Measurements from ENCODE around the gene ITPRIPL2. TPM values are rescaled to one million over a fixed set of nuclear protein-coding genes. Genes with fewer than 3 reads are reported as not detected.

ITPRIPL2 gene
- polyA plus RNA-seq, 1 donor from 2014 or later = not detected

- no peak for TF ChIP-seq SMC3 (conservative IDR thresholded peaks at IDR 0.05; ENCODE audit: poor library complexity)
- TF ChIP-seq TAF1 (IDR thresholded peaks at IDR 0.05; ENCODE audit: low read depth) = no peak
- no peak for TF ChIP-seq CTCF (IDR thresholded peaks at IDR 0.05; ENCODE audit: poor library complexity, severe bottlenecking)
- TF ChIP-seq RAD21 (conservative IDR thresholded peaks at IDR 0.05) = no peak
- TF ChIP-seq REST (IDR thresholded peaks at IDR 0.05; ENCODE audit: borderline replicate concordance) = no peak
- TF ChIP-seq POLR2AphosphoS5 (IDR thresholded peaks at IDR 0.05) = no peak
- no peak for TF ChIP-seq EP300 (conservative IDR thresholded peaks at IDR 0.05; ENCODE audit: poor library complexity, severe bottlenecking)
- TF ChIP-seq MXI1 (conservative IDR thresholded peaks at IDR 0.05; ENCODE audit: poor library complexity, severe bottlenecking) = no peak
- no peak for TF ChIP-seq EZH2 (IDR thresholded peaks at IDR 0.05; ENCODE audit: borderline replicate concordance, insufficient read depth, low read length, poor library complexity, severe bottlenecking)
- no peaks in the 10 kb centered on the region for H3K36me3 ChIP-seq (ENCODE audit: insufficient read depth, low read length)
- H3K9me3 ChIP-seq (ENCODE audit: low read length) = no peaks in the 10 kb centered on the region
- H4K20me1 ChIP-seq (ENCODE audit: insufficient read depth) = no peaks in the 10 kb centered on the region
- H3K79me2 ChIP-seq (replicated peaks; ENCODE audit: insufficient read depth, low read length) = no peaks in the 10 kb centered on the region
- no peak overlapping the region for H2AFZ ChIP-seq (ENCODE audit: low read depth, low read length)
- H3K4me2 ChIP-seq (ENCODE audit: low read length) = no peak overlapping the region
- H3F3A ChIP-seq (ENCODE audit: insufficient read depth, low read length, poor library complexity, severe bottlenecking) = no peaks in the 10 kb centered on the region
- no peak overlapping the region for H3K27ac ChIP-seq (ENCODE audit: low read length)
- H3K27me3 ChIP-seq (ENCODE audit: insufficient read depth, low read depth, low read length) = no peaks in the 10 kb centered on the region
- no peak overlapping the region for H3K4me3 ChIP-seq (ENCODE audit: low read length)
- no peak overlapping the region for H3K9ac ChIP-seq (ENCODE audit: low read length)
- H3K9me2 ChIP-seq (ENCODE audit: insufficient read depth, low read length) = no peaks in the 10 kb centered on the region
These were observed 29.3 kb downstream of the ITPRIPL2 start for GRCh38 chr16:19142939-19143598.

- Histone ChIP-seq H2AFZ (ENCODE audit: low read depth, low read length) (no peak overlapping the region), H3F3A (ENCODE audit: insufficient read depth, low read length, poor library complexity, severe bottlenecking) (no peaks in the 10 kb centered on the region), H3K9ac (ENCODE audit: low read length) (no peak overlapping the region), H3K36me3 (ENCODE audit: insufficient read depth, low read length) (no peaks in the 10 kb centered on the region), H3K9me3 (ENCODE audit: low read length) (no peaks in the 10 kb centered on the region), H3K27me3 (ENCODE audit: insufficient read depth, low read depth, low read length) (no peaks in the 10 kb centered on the region), H4K20me1 (ENCODE audit: insufficient read depth) (no peaks in the 10 kb centered on the region), H3K4me2 (ENCODE audit: low read length) (no peak overlapping the region), H3K4me3 (ENCODE audit: low read length) (no peak overlapping the region), H3K27ac (ENCODE audit: low read length) (no peak overlapping the region), H3K9me2 (ENCODE audit: insufficient read depth, low read length) (no peaks in the 10 kb centered on the region), H3K79me2 (replicated peaks; ENCODE audit: insufficient read depth, low read length) (no peaks in the 10 kb centered on the region)
- TF ChIP-seq MXI1 (conservative IDR thresholded peaks at IDR 0.05; ENCODE audit: poor library complexity, severe bottlenecking) (no peak), EP300 (conservative IDR thresholded peaks at IDR 0.05; ENCODE audit: poor library complexity, severe bottlenecking) (no peak), REST (IDR thresholded peaks at IDR 0.05; ENCODE audit: borderline replicate concordance) (no peak), TAF1 (IDR thresholded peaks at IDR 0.05; ENCODE audit: low read depth) (no peak), EZH2 (IDR thresholded peaks at IDR 0.05; ENCODE audit: borderline replicate concordance, insufficient read depth, low read length, poor library complexity, severe bottlenecking) (no peak), RAD21 (conservative IDR thresholded peaks at IDR 0.05) (no peak), CTCF (IDR thresholded peaks at IDR 0.05; ENCODE audit: poor library complexity, severe bottlenecking) (no peak)
These were observed 29.8 kb downstream of the ITPRIPL2 start for GRCh38 chr16:19143599-19143956.

Measured in neural cell (in vitro differentiated cells).